Skeletal muscle tissue (tissue), 4 donors: Measurements from ENCODE around the gene MBOAT2. TPM values are rescaled to one million over a fixed set of nuclear protein-coding genes. Genes with fewer than 3 reads are reported as not detected.

Experiments
- H3K27ac ChIP-seq: one replicate; pipeline ENCODE4 v1.7.0; 2013; ENCODE audit warnings: mild to moderate bottlenecking, low read depth, low read length, inconsistent platforms
- H3K27me3 ChIP-seq, 3 donors: one replicate each; pipeline ENCODE4 v1.7.0; 2013; ENCODE audit warnings: low read length in 3 of 3; ENCODE audit not compliant: control insufficient read depth in 3 of 3, insufficient read depth in 3 of 3
- H3K36me3 ChIP-seq, 3 donors: one replicate each; pipeline ENCODE4 v1.7.0; 2013; ENCODE audit warnings: low read length in 3 of 3; ENCODE audit not compliant: control insufficient read depth in 3 of 3, insufficient read depth in 3 of 3
- H3K4me1 ChIP-seq, 3 donors: one replicate each; pipeline ENCODE4 v1.7.0; 2013; ENCODE audit warnings: low read length in 3 of 3, mild to moderate bottlenecking in 3 of 3; ENCODE audit not compliant: control insufficient read depth in 3 of 3, insufficient read depth in 3 of 3
- H3K4me3 ChIP-seq, 3 donors: one replicate each; pipeline ENCODE4 v1.7.0; 2013; ENCODE audit warnings: low read length in 3 of 3
- H3K9ac ChIP-seq, 3 donors: one replicate each; pipeline ENCODE4 v1.7.0; 2013; ENCODE audit warnings: low read length in 3 of 3, mild to moderate bottlenecking in 3 of 3, moderate library complexity in 2 of 3, low read depth in 1 of 3
- H3K9me3 ChIP-seq, 3 donors: one replicate each; pipeline ENCODE4 v1.7.0; 2013; ENCODE audit warnings: low read length in 3 of 3; ENCODE audit not compliant: control insufficient read depth in 3 of 3
- total RNA-seq: library from RNA; depleted of rRNA; stranded (reverse); fragments of >200 nt; gene quantifications from one replicate; pipeline ENCODE4 v1.2.3, GENCODE V29; 2014
- donor health status: Osteomylitis.

MBOAT2 gene
- total RNA-seq, 1 donor from 2014 or later: 54.3 TPM

GRCh38 chr2:9018534-9018933 lies 15.1 kb upstream of the MBOAT2 start:
- Histone ChIP-seq H3K36me3 (no peaks in the 10 kb centered on the region), H3K27me3 (no peaks in the 10 kb centered on the region), H3K27ac (no peak overlapping the region), H3K4me1 (no peaks in the 10 kb centered on the region), H3K4me3 (no peak overlapping the region), H3K9me3 (no peaks in the 10 kb centered on the region), H3K9ac (no peak overlapping the region)

GRCh38 chr2:9018109-9018508 lies 14.6 kb upstream of the MBOAT2 start:
- H3K27ac ChIP-seq: no peak overlapping the region
- no peaks in the 10 kb centered on the region for H3K9me3 ChIP-seq
- H3K27me3 ChIP-seq: no peaks in the 10 kb centered on the region
- H3K36me3 ChIP-seq: no peaks in the 10 kb centered on the region
- no peak overlapping the region for H3K9ac ChIP-seq
- no peaks in the 10 kb centered on the region for H3K4me1 ChIP-seq
- no peak overlapping the region for H3K4me3 ChIP-seq

- Histone ChIP-seq H3K36me3 (no peaks in the 10 kb centered on the region), H3K4me3 (no peak overlapping the region), H3K9me3 (no peaks in the 10 kb centered on the region), H3K27ac (no peak overlapping the region), H3K4me1 (no peaks in the 10 kb centered on the region), H3K27me3 (no peaks in the 10 kb centered on the region), H3K9ac (no peak overlapping the region)
Observed at GRCh38 chr2:9017411-9017810, 13.9 kb upstream of the MBOAT2 start.

GRCh38 chr2:9015998-9016397 lies 12.5 kb upstream of the MBOAT2 start:
- no peak overlapping the region for H3K4me3 ChIP-seq
- no peaks in the 10 kb centered on the region for H3K4me1 ChIP-seq
- no peak overlapping the region for H3K9ac ChIP-seq
- H3K27me3 ChIP-seq: no peaks in the 10 kb centered on the region
- H3K36me3 ChIP-seq: no peaks in the 10 kb centered on the region
- H3K27ac ChIP-seq: no peak overlapping the region
- no peaks in the 10 kb centered on the region for H3K9me3 ChIP-seq

GRCh38 chr2:9013403-9013802 lies 9.9 kb upstream of the MBOAT2 start:
- no peak overlapping the region for H3K4me3 ChIP-seq
- no peak overlapping the region for H3K9ac ChIP-seq
- no peaks in the 10 kb centered on the region for H3K4me1 ChIP-seq
- no peaks in the 10 kb centered on the region for H3K36me3 ChIP-seq
- no peaks in the 10 kb centered on the region for H3K9me3 ChIP-seq
- H3K27ac ChIP-seq: no peak overlapping the region
- no peaks in the 10 kb centered on the region for H3K27me3 ChIP-seq

- Histone ChIP-seq H3K4me3 (no peak overlapping the region), H3K27me3 (no peaks in the 10 kb centered on the region), H3K9me3 (no peaks in the 10 kb centered on the region), H3K36me3 (no peaks in the 10 kb centered on the region), H3K9ac (no peak overlapping the region), H3K4me1 (no peaks in the 10 kb centered on the region), H3K27ac (no peak overlapping the region)
Observed at GRCh38 chr2:9010866-9011265, 7.4 kb upstream of the MBOAT2 start.

GRCh38 chr2:9008951-9009664 lies 5.6 kb upstream of the MBOAT2 start:
- Histone ChIP-seq H3K4me1 (peaks cover 2 to 4% (median 4%) of the 10 kb centered on the region in 3 donors), H3K36me3 (no peaks in the 10 kb centered on the region), H3K9me3 (no peaks in the 10 kb centered on the region), H3K27ac (no peak overlapping the region), H3K27me3 (no peaks in the 10 kb centered on the region), H3K9ac (no peak overlapping the region), H3K4me3 (no peak overlapping the region)

GRCh38 chr2:9006368-9006767 lies 2.9 kb upstream of the MBOAT2 start:
- no peak overlapping the region for H3K9ac ChIP-seq
- H3K9me3 ChIP-seq: no peaks in the 10 kb centered on the region

GRCh38 chr2:9004338-9005204 lies 1.1 kb upstream of the MBOAT2 start:
- Histone ChIP-seq H3K4me3 (peak overlapping the region; percentile 64 to 71 (median 64)), H3K27me3 (peaks cover 0 to 5% (median 4%) of the 10 kb centered on the region in 3 donors), H3K9ac (peak overlapping the region; percentile 65 to 79 (median 78)), H3K36me3 (no peaks in the 10 kb centered on the region), H3K4me1 (peaks cover 8 to 10% (median 9%) of the 10 kb centered on the region in 3 donors), H3K9me3 (no peaks in the 10 kb centered on the region), H3K27ac (no peak overlapping the region)

More at GRCh38 chr2:9006368-9006767, 2.9 kb upstream of the MBOAT2 start:
- Histone ChIP-seq H3K27me3 (peaks cover 0 to 5% (median under 1%) of the 10 kb centered on the region in 3 donors), H3K27ac (no peak overlapping the region), H3K4me1 (peaks cover 8 to 10% (median 9%) of the 10 kb centered on the region in 3 donors), H3K36me3 (no peaks in the 10 kb centered on the region), H3K4me3 (no peak overlapping the region)

- no peaks in the 10 kb centered on the region for H3K36me3 ChIP-seq
- H3K27me3 ChIP-seq: peaks cover 0 to 5% (median 4%) of the 10 kb centered on the region in 3 donors
- H3K9me3 ChIP-seq: no peaks in the 10 kb centered on the region
- peak overlapping the region in 1 of 3 donors; percentile 71 for H3K9ac ChIP-seq
- peak overlapping the region; percentile 60 to 72 (median 67) for H3K4me3 ChIP-seq
- H3K27ac ChIP-seq: no peak overlapping the region
- H3K4me1 ChIP-seq: peaks cover 8 to 10% (median 9%) of the 10 kb centered on the region in 3 donors
Observed at GRCh38 chr2:9003366-9003615, 193 bp downstream of the MBOAT2 start.
